Measurements from ENCODE around the gene GOLGA6D. TPM values are rescaled to one million over a fixed set of nuclear protein-coding genes. Genes with fewer than 3 reads are reported as not detected.

The GOLGA6D gene
- total and polyA plus RNA-seq, 2 donors (not counting 1 experiment from before 2014, with no cell fraction given), result not detected

DNA sequence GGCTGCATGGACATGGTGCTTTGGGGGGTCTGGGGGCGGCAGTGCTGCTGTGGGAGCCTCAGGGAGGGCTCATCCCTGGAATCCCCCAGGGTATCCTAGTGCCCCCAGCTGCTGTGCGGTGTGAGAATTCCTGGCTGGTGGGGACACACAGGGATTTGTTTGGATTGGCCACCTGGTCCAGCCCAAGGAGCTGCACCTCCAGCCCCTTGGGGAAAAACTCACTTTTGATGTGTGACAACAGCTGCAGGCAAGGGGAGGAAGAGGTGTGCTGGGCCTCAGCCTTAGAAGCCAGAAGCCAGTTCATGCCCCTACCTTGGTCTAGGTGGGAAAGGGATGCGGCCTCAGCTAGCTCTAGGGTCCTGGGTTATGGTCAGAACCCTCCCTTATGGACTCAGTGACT, 44.9 kb downstream of the GOLGA6D start:
- no peaks in the 10 kb centered on the region for H3K9me3 Mint-ChIP-seq (ENCODE audit: insufficient read depth)
- ATAC-seq (ENCODE audit: low read depth) (no peak), DNase-seq (no peak)
- Histone ChIP-seq H3K4me3 (ENCODE audit: control extremely low read depth in 1 of 5, extremely low read depth in 1 of 5, insufficient read depth in 1 of 5, low read depth in 2 of 5, low read length in 4 of 5) (no peak overlapping the region), H3K9me3 (ENCODE audit: control extremely low read depth in 1 of 3, control insufficient read depth in 2 of 3, insufficient read depth in 1 of 3, low read length in 2 of 3) (no peaks in the 10 kb centered on the region), H3K36me3 (replicated peaks in 1 of 2; ENCODE audit: control extremely low read depth in 1 of 2, control insufficient read depth in 1 of 2, extremely low read depth in 1 of 2, insufficient read depth in 2 of 2, low read length in 1 of 2) (no peaks in the 10 kb centered on the region), H2AFZ (ENCODE audit: insufficient read depth, low read depth, low read length, poor library complexity, severe bottlenecking) (no peak overlapping the region), H3K4me2 (replicated peaks; ENCODE audit: low read depth, low read length, poor library complexity, severe bottlenecking) (no peak overlapping the region), H4K20me1 (ENCODE audit: control insufficient read depth, insufficient read depth, low read length, poor library complexity, severe bottlenecking) (no peaks in the 10 kb centered on the region), H3K4me1 (ENCODE audit: control insufficient read depth in 2 of 2, insufficient read depth in 2 of 2, low read length in 2 of 2) (no peaks in the 10 kb centered on the region), H3K27me3 (replicated peaks in 1 of 4; ENCODE audit: control extremely low read depth in 1 of 4, control insufficient read depth in 3 of 4, insufficient read depth in 4 of 4, low read length in 3 of 4) (peaks cover 0 to 2% (median 0%) of the 10 kb centered on the region in 4 experiments), H3K9ac (ENCODE audit: low read length) (no peak overlapping the region), H3K27ac (ENCODE audit: low read length in 2 of 2) (no peak overlapping the region), H3K79me2 (ENCODE audit: control insufficient read depth, insufficient read depth, low read length) (no peaks in the 10 kb centered on the region)
- no peak overlapping the region for H3K4me3 Mint-ChIP-seq
- intact Hi-C loops (cut with micrococcal nuclease), result no loop called here
- ChIA-PET CTCF (no interaction called here), POLR2A (interaction anchor here (0.9 kb wide), 1 partner anchor 19 kb away, joined by 3 read pairs; the partner anchor contains the start of gene NEIL1)
- H3K4me1 Mint-ChIP-seq, result peaks cover 2% of the 10 kb centered on the region
- WGBS (ENCODE audit: insufficient coverage), result 94% methylated on average over 3 of the region's 3 CpGs
- TF ChIP-seq, protein P1, sequence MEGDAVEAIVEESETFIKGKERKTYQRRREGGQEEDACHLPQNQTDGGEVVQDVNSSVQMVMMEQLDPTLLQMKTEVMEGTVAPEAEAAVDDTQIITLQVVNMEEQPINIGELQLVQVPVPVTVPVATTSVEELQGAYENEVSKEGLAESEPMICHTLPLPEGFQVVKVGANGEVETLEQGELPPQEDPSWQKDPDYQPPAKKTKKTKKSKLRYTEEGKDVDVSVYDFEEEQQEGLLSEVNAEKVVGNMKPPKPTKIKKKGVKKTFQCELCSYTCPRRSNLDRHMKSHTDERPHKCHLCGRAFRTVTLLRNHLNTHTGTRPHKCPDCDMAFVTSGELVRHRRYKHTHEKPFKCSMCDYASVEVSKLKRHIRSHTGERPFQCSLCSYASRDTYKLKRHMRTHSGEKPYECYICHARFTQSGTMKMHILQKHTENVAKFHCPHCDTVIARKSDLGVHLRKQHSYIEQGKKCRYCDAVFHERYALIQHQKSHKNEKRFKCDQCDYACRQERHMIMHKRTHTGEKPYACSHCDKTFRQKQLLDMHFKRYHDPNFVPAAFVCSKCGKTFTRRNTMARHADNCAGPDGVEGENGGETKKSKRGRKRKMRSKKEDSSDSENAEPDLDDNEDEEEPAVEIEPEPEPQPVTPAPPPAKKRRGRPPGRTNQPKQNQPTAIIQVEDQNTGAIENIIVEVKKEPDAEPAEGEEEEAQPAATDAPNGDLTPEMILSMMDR (IDR thresholded peaks at IDR 0.05), result no peak
- no peak for TF ChIP-seq EZH2 (IDR thresholded peaks at IDR 0.05; ENCODE audit: borderline replicate concordance, insufficient read depth, low read depth, low read length, poor library complexity, severe bottlenecking)
- H3K27me3 Mint-ChIP-seq, result peaks cover 15% of the 10 kb centered on the region
- no peak overlapping the region for H3K27ac Mint-ChIP-seq

DNA sequence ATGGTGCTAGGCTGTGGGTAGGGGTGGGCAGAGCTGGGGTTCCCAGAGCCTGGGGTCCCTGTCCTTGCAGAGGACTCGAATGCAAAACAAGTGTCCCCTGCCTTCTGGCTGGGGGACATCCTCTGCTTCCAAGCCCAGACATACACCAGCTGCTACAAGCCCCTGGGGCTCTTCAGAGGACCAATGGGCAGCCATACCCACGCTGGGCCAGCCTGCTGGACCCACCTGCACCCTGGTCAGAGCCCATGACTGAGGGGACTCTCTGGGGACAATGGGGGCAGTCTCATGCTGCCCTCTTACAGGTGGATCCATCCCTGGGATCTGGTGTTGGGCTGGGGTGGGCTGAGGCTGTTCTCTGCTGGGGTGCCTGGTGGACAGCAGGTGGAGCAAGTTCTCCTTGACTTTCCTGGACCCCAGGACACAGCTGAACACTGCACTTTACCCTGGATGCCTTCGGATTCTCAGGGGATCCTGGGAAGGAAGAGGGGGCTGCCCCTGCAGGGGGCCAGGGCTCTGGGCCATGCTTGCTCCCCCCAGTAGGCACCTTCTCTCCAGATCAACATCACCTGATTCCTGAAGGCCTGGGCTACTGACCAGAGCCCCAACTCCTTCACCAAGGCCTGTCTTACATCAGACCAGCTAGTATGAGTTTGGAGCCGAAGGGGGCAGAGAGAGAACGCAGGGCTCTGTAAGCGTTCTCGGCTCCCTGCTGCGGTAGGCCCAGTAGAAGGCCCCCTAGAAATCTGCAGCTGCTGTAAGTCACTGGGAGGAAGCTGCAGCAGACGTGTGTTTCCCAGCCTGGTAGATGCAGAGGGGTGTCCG, 46.1 kb downstream of the GOLGA6D start:
- Histone ChIP-seq H3K36me3 (replicated peaks in 1 of 2; ENCODE audit: control extremely low read depth in 1 of 2, control insufficient read depth in 1 of 2, extremely low read depth in 1 of 2, insufficient read depth in 2 of 2, low read length in 1 of 2) (no peaks in the 10 kb centered on the region), H3K4me3 (ENCODE audit: control extremely low read depth in 1 of 5, extremely low read depth in 1 of 5, insufficient read depth in 1 of 5, low read depth in 2 of 5, low read length in 4 of 5) (no peak overlapping the region), H3K9me3 (ENCODE audit: control extremely low read depth in 1 of 3, control insufficient read depth in 2 of 3, insufficient read depth in 1 of 3, low read length in 2 of 3) (no peaks in the 10 kb centered on the region), H3K27me3 (replicated peaks in 1 of 4; ENCODE audit: control extremely low read depth in 1 of 4, control insufficient read depth in 3 of 4, insufficient read depth in 4 of 4, low read length in 3 of 4) (peaks cover 0 to 2% (median 0%) of the 10 kb centered on the region in 4 experiments), H3K79me2 (ENCODE audit: control insufficient read depth, insufficient read depth, low read length) (no peaks in the 10 kb centered on the region), H3K4me2 (replicated peaks; ENCODE audit: low read depth, low read length, poor library complexity, severe bottlenecking) (no peak overlapping the region), H3K9ac (ENCODE audit: low read length) (no peak overlapping the region), H3K4me1 (ENCODE audit: control insufficient read depth in 2 of 2, insufficient read depth in 2 of 2, low read length in 2 of 2) (no peaks in the 10 kb centered on the region), H4K20me1 (ENCODE audit: control insufficient read depth, insufficient read depth, low read length, poor library complexity, severe bottlenecking) (no peaks in the 10 kb centered on the region), H3K27ac (ENCODE audit: low read length in 2 of 2) (no peak overlapping the region), H2AFZ (ENCODE audit: insufficient read depth, low read depth, low read length, poor library complexity, severe bottlenecking) (no peak overlapping the region)
- TF ChIP-seq, protein P1 (IDR thresholded peaks at IDR 0.05), result no peak
- TF ChIP-seq EZH2 (IDR thresholded peaks at IDR 0.05; ENCODE audit: borderline replicate concordance, insufficient read depth, low read depth, low read length, poor library complexity, severe bottlenecking), result no peak
- Mint-ChIP-seq H3K4me1 (peaks cover 2% of the 10 kb centered on the region), H3K27me3 (peaks cover 8% of the 10 kb centered on the region), H3K4me3 (no peak overlapping the region), H3K27ac (no peak overlapping the region), H3K9me3 (ENCODE audit: insufficient read depth) (no peaks in the 10 kb centered on the region)
- ChIA-PET POLR2A (interaction anchor here (0.6 to 0.9 kb wide), 2 partner anchors 18 to 52 kb away, joined by 3 read pairs; partner anchors contain the start of gene NEIL1), CTCF (interaction anchor here (0.5 to 1.0 kb wide), 3 partner anchors 39 to 299 kb away, joined by 3 to 4 read pairs (median 3); no protein-coding TSS in a partner anchor)
- 69% methylated on average over 9 of the region's 10 CpGs for WGBS (ENCODE audit: insufficient coverage)
- DNase-seq (no peak), ATAC-seq (ENCODE audit: low read depth) (no peak)
- intact Hi-C loops (cut with micrococcal nuclease), result no loop called here
